GM12801 (cell line): ENCODE results near the gene PMEPA1.

ENCODE experiments used
- CTCF ChIP-seq: IDR thresholded peaks from one replicate; pipeline ENCODE4 v1.5.1; 2011; ENCODE audit warnings: control low read depth; ENCODE audit not compliant: insufficient read length; ENCODE audit errors: extremely low read depth

The PMEPA1 gene

GRCh38 chr20:57693002-57693582 lies 16.7 kb downstream of the PMEPA1 start:
- TF ChIP-seq CTCF = no peak

DNA sequence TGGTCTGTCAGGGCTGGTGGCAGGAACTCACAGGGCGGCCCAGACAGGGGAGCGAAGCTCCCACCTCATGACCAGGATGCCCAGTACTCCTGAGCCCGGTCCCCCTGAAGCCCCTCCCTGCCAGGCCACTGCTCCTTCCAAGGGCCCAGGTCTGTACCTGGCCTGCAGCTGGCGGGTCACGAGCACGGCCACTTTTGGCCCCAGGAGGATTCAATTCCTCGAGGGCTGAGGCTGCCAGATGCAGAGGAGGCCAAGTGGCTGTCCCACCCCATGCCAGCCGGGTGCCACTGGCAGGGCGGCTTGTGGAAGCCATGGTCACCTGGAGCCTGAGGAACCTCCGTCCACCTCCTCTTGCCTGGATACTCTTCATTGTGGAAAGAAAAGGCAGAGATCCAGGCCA lies 17.4 kb downstream of the PMEPA1 start:
- TF ChIP-seq CTCF = no peak

GRCh38 chr20:57691699-57692098 lies 18.1 kb downstream of the PMEPA1 start:
- TF ChIP-seq CTCF = no peak

- no peak for TF ChIP-seq CTCF
Observed at GRCh38 chr20:57690525-57690924, 19.3 kb downstream of the PMEPA1 start.

DNA sequence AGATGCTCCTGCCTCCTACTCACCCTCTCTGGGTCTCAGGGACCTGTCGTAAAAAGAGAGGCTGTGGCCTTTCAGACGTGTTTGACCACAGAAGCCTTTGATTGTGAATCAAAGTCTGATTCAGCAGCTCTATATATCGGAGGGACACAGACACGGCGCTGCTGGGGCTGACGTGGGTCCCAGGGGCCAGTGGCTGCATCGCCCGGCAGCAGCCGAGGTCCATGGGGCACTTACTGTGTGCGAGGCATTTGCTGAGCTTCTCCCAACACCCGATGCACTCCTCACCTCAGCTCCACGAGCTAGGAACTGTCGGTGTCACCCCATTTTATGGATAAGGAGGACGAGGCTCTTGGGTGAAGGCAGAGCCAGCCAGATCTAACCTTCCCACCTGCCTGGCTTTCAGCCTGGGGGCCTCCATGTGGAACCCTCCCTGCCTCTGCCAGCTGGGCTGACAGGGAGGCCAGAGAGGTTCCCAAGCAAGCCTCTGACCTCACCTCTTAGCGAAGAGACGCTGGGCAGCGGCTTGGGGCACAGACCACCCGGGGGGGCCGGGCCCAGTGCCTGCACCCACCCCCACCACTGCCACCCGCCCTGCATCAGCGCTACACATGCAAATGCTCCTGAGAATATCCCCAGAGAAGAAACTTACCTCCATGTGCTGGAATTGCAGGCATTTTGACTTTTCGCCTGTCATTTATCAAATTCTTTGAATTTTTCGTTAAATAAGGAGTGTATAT lies 19.9 kb downstream of the PMEPA1 start:
- no peak for TF ChIP-seq CTCF

- no peak for TF ChIP-seq CTCF
Observed at GRCh38 chr20:57688864-57689263, 21.0 kb downstream of the PMEPA1 start.

- no peak for TF ChIP-seq CTCF
Observed at GRCh38 chr20:57688295-57688694, 21.5 kb downstream of the PMEPA1 start.
